Retinal pigment epithelial cell (primary cell): ENCODE measurements around the gene ZNF480.

Experiments
- DNase-seq: peaks from one replicate; pipeline ENCODE4 v3.0.0-alpha.2; 2010; ENCODE audit warnings: low read depth
- H3K4me3 ChIP-seq: 2 replicates; pipeline ENCODE4 v1.5.1; 2011; ENCODE audit warnings: mild to moderate bottlenecking, low read length, control low read depth, moderate library complexity
- CTCF ChIP-seq: conservative IDR thresholded peaks from 2 replicates; pipeline ENCODE4 v1.5.1; 2011; ENCODE audit warnings: low read depth, low read length, control low read depth, inconsistent platforms

Gene ZNF480

GRCh38 chr19:52343548-52343947, 46.6 kb downstream of the ZNF480 start:
- peak; percentile 46 for TF ChIP-seq CTCF
- no peak overlapping the region for H3K4me3 ChIP-seq
- no peak for DNase-seq

- TF ChIP-seq CTCF = no peak
- DNase-seq = no peak
- H3K4me3 ChIP-seq = no peak overlapping the region
Observed at GRCh38 chr19:52345162-52345561, 48.2 kb downstream of the ZNF480 start.

- TF ChIP-seq CTCF = no peak
- no peak for DNase-seq
- no peak overlapping the region for H3K4me3 ChIP-seq
Observed at GRCh38 chr19:52351512-52351911, 54.5 kb downstream of the ZNF480 start.

- TF ChIP-seq CTCF = no peak
- H3K4me3 ChIP-seq = no peak overlapping the region
- no peak for DNase-seq
Observed at GRCh38 chr19:52366414-52366824, 69.5 kb downstream of the ZNF480 start.

GRCh38 chr19:52369559-52370340, 72.8 kb downstream of the ZNF480 start, which contains the start of gene ZNF880:
Gene ZNF880 (plus strand): TSS chr19:52369923. CDS start chr19:52369966, 43 bp downstream.
- peak within 1 kb of the TSS; percentile 91 for H3K4me3 ChIP-seq
- TF ChIP-seq CTCF = no peak
- peak; percentile 72 for DNase-seq

GRCh38 chr19:52370341-52370710, 73.4 kb downstream of the ZNF480 start:
- peak overlapping the region; percentile 91 for H3K4me3 ChIP-seq
- no peak for TF ChIP-seq CTCF
- DNase-seq = no peak
